CMK (cell line): ENCODE data around the gene ZNF48.

Source experiments
- DNase-seq: peaks from one replicate; pipeline ENCODE4 v3.0.0-alpha.2; 2010; ENCODE audit warnings: low read depth

The ZNF48 gene

GRCh38 chr16:30407804-30408534 is 12.7 kb downstream of the ZNF48 start:
- DNase-seq, result no peak

GRCh38 chr16:30409125-30410060 is 14.2 kb downstream of the ZNF48 start:
- DNase-seq, result peak; percentile 80

GRCh38 chr16:30413112-30413806 is 18.0 kb downstream of the ZNF48 start:
- DNase-seq, result no peak

- no peak for DNase-seq
Observed at GRCh38 chr16:30414159-30414558, 18.9 kb downstream of the ZNF48 start.

GRCh38 chr16:30416047-30416603 is 20.9 kb downstream of the ZNF48 start:
- DNase-seq, result no peak

GRCh38 chr16:30416624-30417528 is 21.7 kb downstream of the ZNF48 start:
- DNase-seq, result no peak

- DNase-seq, result no peak
Observed at GRCh38 chr16:30417529-30418349, 22.5 kb downstream of the ZNF48 start.

GRCh38 chr16:30418350-30419181 is 23.3 kb downstream of the ZNF48 start:
- DNase-seq, result no peak

GRCh38 chr16:30421010-30421409 is 25.8 kb downstream of the ZNF48 start:
- no peak for DNase-seq

- DNase-seq, result no peak
Observed at GRCh38 chr16:30428055-30428454, 32.8 kb downstream of the ZNF48 start.

- DNase-seq, result no peak
Observed at GRCh38 chr16:30429418-30429677, 34.1 kb downstream of the ZNF48 start.

GRCh38 chr16:30429678-30430427 is 34.6 kb downstream of the ZNF48 start, which contains the start of gene DCTPP1:
DCTPP1 (minus strand) TSS chr16:30430030; CDS start chr16:30429980, 50 bp downstream.
- peak; percentile 99 for DNase-seq

- DNase-seq, result no peak
Observed at GRCh38 chr16:30430428-30430970, 35.3 kb downstream of the ZNF48 start.

- DNase-seq, result no peak
Observed at GRCh38 chr16:30434852-30435251, 39.6 kb downstream of the ZNF48 start.

- DNase-seq, result no peak
Observed at GRCh38 chr16:30437511-30438046, 42.4 kb downstream of the ZNF48 start.

- DNase-seq, result no peak
Observed at GRCh38 chr16:30438835-30439234, 43.6 kb downstream of the ZNF48 start.

- DNase-seq, result no peak
Observed at GRCh38 chr16:30439720-30440348, 44.6 kb downstream of the ZNF48 start.

- no peak for DNase-seq
Observed at GRCh38 chr16:30443631-30444030, 48.4 kb downstream of the ZNF48 start.
